ENCODE data around the gene ETFDH. TPM values are rescaled to one million over a fixed set of nuclear protein-coding genes. Genes with fewer than 3 reads are reported as not detected.
"Not testable (repeated sequence)": the region's sequence is repeated elsewhere in the genome, so short reads cannot be mapped to it uniquely, and the experiment has no call there.

Gene ETFDH
- total RNA-seq, 1 donor from 2014 or later, result 25.9 TPM

DNA sequence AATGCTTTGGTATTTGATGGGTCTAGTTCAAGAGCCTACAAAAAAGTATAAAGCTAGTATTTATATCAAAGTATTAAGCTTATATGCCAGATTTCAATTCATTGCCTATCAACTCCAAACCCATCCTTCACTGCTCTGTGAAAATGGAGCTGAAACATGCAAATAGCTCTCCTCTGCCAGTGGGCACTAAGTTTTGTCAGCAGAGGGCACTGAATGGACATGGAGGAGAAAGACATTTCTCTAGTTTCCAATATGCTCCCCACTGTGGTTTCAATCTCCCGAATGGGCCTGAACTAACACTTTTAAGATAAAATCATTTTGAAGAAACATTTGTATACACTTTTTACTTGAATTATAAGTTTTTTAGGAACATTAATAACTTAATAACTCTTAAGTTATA, 38.7 kb downstream of the ETFDH start:
- TF ChIP-seq, protein P1, sequence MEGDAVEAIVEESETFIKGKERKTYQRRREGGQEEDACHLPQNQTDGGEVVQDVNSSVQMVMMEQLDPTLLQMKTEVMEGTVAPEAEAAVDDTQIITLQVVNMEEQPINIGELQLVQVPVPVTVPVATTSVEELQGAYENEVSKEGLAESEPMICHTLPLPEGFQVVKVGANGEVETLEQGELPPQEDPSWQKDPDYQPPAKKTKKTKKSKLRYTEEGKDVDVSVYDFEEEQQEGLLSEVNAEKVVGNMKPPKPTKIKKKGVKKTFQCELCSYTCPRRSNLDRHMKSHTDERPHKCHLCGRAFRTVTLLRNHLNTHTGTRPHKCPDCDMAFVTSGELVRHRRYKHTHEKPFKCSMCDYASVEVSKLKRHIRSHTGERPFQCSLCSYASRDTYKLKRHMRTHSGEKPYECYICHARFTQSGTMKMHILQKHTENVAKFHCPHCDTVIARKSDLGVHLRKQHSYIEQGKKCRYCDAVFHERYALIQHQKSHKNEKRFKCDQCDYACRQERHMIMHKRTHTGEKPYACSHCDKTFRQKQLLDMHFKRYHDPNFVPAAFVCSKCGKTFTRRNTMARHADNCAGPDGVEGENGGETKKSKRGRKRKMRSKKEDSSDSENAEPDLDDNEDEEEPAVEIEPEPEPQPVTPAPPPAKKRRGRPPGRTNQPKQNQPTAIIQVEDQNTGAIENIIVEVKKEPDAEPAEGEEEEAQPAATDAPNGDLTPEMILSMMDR (IDR thresholded peaks at IDR 0.05), result peak; percentile 36
- H3K27me3 Mint-ChIP-seq (ENCODE audit: unreplicated experiment), result no peaks in the 10 kb centered on the region
- H3K27ac Mint-ChIP-seq (ENCODE audit: unreplicated experiment), result no peak overlapping the region
- peaks cover 56% of the 10 kb centered on the region for H3K36me3 Mint-ChIP-seq (ENCODE audit: unreplicated experiment)
- no peak overlapping the region for H3K4me3 Mint-ChIP-seq (ENCODE audit: unreplicated experiment)
- no peaks in the 10 kb centered on the region for H3K4me1 Mint-ChIP-seq (ENCODE audit: unreplicated experiment)
- H3K9me3 Mint-ChIP-seq (ENCODE audit: unreplicated experiment), result no peaks in the 10 kb centered on the region
- DNase-seq (ENCODE audit: extremely low spot score, unreplicated experiment), result no peak

DNA sequence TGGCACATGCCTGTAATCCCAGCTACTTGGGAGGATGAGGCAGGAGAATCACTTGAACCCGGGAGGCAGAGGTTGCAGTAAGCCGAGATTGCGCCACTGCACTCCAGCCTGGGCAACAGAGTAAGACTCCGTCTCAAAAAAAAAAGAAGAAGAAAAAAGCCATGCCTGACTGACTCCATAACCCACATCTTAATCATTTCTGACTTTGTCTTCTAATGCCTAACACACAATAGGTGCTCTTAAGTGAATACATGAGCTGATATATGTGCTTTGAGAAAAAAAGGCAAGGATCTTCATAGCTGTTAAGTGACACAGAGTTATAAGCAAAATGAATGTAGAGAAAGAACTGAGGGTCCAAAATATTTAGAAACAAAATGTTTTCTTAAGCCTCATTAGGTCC, 40.5 kb downstream of the ETFDH start:
- peaks cover 56% of the 10 kb centered on the region for H3K36me3 Mint-ChIP-seq (ENCODE audit: unreplicated experiment)
- not testable (repeated sequence) for H3K27ac Mint-ChIP-seq (ENCODE audit: unreplicated experiment); H3K4me1 Mint-ChIP-seq (ENCODE audit: unreplicated experiment); DNase-seq (ENCODE audit: extremely low spot score, unreplicated experiment); H3K27me3 Mint-ChIP-seq (ENCODE audit: unreplicated experiment); H3K4me3 Mint-ChIP-seq (ENCODE audit: unreplicated experiment); H3K9me3 Mint-ChIP-seq (ENCODE audit: unreplicated experiment)

DNA sequence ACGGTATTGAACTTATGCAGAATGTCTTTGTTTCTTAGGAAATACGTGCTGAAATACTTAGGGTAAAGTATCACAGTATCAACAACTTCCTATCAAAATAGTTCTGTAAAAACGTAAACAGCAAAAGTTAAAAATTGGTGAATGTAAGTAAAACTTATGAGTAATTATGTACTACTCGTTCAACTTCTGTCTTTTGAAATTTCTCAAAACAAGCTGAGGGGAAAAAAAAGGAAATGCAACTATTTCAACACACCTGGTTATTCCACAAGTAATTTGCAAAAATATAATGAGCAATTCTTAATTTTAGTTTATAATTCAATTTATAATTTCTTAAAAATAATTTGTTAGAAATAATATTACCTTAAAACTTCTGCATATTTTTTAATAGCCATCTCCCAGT, 42.8 kb downstream of the ETFDH start:
- TF ChIP-seq, protein P1 (IDR thresholded peaks at IDR 0.05), result no peak
- H3K36me3 Mint-ChIP-seq (ENCODE audit: unreplicated experiment), result peaks cover 62% of the 10 kb centered on the region
- DNase-seq (ENCODE audit: extremely low spot score, unreplicated experiment), result no peak
- no peak overlapping the region for H3K27ac Mint-ChIP-seq (ENCODE audit: unreplicated experiment)
- H3K9me3 Mint-ChIP-seq (ENCODE audit: unreplicated experiment), result no peaks in the 10 kb centered on the region
- H3K4me3 Mint-ChIP-seq (ENCODE audit: unreplicated experiment), result no peak overlapping the region
- no peaks in the 10 kb centered on the region for H3K27me3 Mint-ChIP-seq (ENCODE audit: unreplicated experiment)
- H3K4me1 Mint-ChIP-seq (ENCODE audit: unreplicated experiment), result no peaks in the 10 kb centered on the region

DNA sequence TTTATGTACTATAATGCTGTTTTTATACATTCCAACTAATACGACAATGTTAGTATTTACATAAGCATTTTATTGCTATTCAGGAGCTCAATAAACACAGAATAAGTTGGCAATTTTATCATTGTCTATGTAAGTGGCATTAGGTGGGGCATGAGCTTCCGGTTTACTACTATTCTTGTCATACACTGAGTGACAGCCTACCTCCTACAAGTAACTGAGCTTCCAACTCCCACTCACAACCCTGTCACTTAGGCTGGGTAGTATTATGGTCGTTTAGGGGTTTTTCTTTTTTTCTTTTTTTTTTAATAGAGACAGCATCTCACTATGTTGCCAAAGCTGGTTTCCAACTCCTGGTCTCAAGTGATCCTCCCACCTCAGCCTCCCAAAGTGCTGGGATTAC, 43.7 kb downstream of the ETFDH start:
- Mint-ChIP-seq H3K36me3 (ENCODE audit: unreplicated experiment) (peaks cover 56% of the 10 kb centered on the region), H3K9me3 (ENCODE audit: unreplicated experiment) (no peaks in the 10 kb centered on the region), H3K27me3 (ENCODE audit: unreplicated experiment) (no peaks in the 10 kb centered on the region), H3K4me1 (ENCODE audit: unreplicated experiment) (no peaks in the 10 kb centered on the region), H3K27ac (ENCODE audit: unreplicated experiment) (no peak overlapping the region), H3K4me3 (ENCODE audit: unreplicated experiment) (no peak overlapping the region)
- DNase-seq (ENCODE audit: extremely low spot score, unreplicated experiment), result no peak
- TF ChIP-seq, protein P1 (IDR thresholded peaks at IDR 0.05), result no peak

DNA sequence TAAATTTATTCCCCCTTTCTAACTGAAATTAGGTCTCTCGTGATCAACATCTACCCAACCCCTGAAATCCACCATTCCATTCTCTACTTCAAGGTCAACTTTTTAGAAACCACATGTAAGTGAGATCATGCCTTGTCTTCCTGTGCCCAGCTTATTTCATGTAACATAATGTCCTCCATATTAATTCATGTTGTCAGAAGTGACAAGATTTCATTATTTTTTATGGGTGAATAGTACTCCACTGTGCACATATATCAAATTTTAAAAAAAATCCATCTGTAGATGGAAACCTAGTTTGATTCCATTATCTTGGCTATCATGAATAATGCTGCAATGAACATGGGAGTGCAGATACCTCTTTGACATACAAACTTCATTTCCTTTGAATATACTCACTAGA, 49.6 kb downstream of the ETFDH start:
- H3K4me3 Mint-ChIP-seq (ENCODE audit: unreplicated experiment), result no peak overlapping the region
- peaks cover 16% of the 10 kb centered on the region for H3K4me1 Mint-ChIP-seq (ENCODE audit: unreplicated experiment)
- H3K27ac Mint-ChIP-seq (ENCODE audit: unreplicated experiment), result no peak overlapping the region
- no peak for DNase-seq (ENCODE audit: extremely low spot score, unreplicated experiment)
- peaks cover 23% of the 10 kb centered on the region for H3K36me3 Mint-ChIP-seq (ENCODE audit: unreplicated experiment)
- H3K9me3 Mint-ChIP-seq (ENCODE audit: unreplicated experiment), result no peaks in the 10 kb centered on the region
- TF ChIP-seq, protein P1 (IDR thresholded peaks at IDR 0.05), result no peak
- H3K27me3 Mint-ChIP-seq (ENCODE audit: unreplicated experiment), result peaks cover 5% of the 10 kb centered on the region
